Activated T-cell treated with anti-CD3 and anti-CD28 coated beads for 4 hours (primary cell): ENCODE measurements around the gene PTGER1.

Experiments used
- DNase-seq: peaks from one replicate; pipeline ENCODE4 v3.0.0-alpha.2; 2020

PTGER1 gene

GRCh38 chr19:14441041-14441938, 33.9 kb downstream of the PTGER1 start:
- no peak for DNase-seq

GRCh38 chr19:14440049-14440448, 35.1 kb downstream of the PTGER1 start:
- peak; percentile 57 for DNase-seq

DNA sequence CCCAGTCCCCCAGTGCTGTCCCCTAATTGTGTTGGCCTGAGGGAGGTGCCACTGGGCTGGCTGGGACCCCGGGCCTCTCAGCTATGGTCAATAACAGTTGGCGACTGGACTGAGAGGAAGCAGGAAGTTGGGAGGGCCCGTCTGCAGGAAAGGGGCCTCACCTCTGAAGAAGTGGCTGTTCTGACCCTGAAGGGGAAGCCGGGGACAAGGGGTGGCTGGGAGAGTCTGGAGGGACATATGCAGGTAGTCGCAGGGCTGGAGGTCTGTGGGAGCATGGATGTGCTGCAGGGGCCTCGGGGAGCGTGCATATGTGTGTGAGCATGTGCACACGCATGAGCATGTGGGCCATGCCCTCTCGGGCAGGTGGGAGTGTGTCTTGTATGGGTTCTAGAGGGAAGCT, 36.1 kb downstream of the PTGER1 start:
- no peak for DNase-seq

- no peak for DNase-seq
Measured at GRCh38 chr19:14437578-14438140, 37.5 kb downstream of the PTGER1 start.

- DNase-seq: no peak
Measured at GRCh38 chr19:14435320-14436050, 39.7 kb downstream of the PTGER1 start.

- DNase-seq: no peak
Measured at GRCh38 chr19:14434543-14435319, 40.4 kb downstream of the PTGER1 start.

- DNase-seq: peak; percentile 63
Measured at GRCh38 chr19:14433554-14434501, 41.3 kb downstream of the PTGER1 start.

DNA sequence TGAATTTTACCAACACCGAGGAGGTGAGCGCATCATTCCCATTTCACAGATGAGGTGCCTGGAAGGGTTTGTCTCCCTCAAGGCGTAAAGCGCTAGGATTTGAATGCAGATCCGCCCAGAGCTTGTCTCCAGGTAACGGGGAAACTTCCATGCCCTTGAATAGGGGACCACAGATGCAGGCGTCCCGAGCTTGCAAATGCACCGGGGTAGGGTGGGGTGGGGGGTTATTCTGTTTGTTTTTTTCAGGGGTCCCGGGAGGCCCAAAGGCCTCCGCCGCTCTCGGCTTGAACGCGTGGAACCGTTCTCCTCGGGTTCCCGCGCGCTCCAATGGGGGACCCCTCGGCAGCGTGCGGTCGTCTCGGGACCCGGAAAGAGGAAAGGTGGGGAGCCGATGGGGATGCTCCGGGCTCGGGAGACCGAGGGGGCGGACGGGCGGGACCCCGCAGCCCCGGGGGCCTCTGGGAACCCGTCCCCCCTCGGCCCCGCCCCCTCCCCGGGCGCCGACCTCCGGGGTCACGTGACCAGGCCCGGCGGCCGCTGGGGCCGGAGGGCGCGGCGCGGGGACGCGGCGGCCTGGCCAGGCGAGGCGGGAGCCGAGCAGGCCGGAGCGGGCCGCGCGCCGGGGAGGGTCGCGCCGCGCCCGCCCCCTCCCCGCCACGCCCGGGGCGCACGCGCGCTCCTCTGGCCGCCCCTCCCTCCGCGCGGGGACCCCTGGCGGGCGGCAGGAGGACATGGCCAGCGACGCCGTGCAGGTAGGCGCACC, 42.2 kb downstream of the PTGER1 start, which contains the start of gene PKN1:
Gene PKN1 (plus strand): TSS at position 516 of the 763 bp plus-strand sequence. CDS start 216 bp downstream, at position 732.
- no peak for DNase-seq

GRCh38 chr19:14430712-14431111, 44.4 kb downstream of the PTGER1 start:
- DNase-seq: no peak

DNA sequence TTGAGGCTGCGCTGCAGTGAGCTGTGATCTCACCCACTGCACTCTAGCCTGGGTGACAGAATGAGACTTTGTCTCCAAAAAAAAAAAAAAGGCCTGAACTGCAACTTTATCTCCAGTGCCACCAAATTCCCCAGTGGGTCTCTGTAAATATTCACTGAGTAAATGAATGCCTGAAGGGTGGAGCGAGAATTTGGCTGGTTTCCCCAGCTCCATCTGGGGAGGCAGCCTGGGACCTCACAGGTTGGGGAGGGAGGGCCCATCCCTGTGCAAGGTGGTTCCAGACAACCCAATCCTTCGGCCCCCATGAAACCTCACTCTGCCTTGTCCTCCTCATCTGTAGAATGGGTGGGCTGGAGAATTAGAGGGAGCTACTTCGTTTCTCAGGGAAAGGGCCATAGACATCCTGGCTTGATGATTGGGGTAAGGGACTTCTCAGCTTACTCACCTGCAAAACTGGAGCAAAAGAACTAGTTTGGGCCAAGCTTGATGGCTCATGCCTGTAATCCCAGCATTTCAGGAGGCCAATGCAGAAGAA, 46.2 kb downstream of the PTGER1 start:
- no peak for DNase-seq

DNA sequence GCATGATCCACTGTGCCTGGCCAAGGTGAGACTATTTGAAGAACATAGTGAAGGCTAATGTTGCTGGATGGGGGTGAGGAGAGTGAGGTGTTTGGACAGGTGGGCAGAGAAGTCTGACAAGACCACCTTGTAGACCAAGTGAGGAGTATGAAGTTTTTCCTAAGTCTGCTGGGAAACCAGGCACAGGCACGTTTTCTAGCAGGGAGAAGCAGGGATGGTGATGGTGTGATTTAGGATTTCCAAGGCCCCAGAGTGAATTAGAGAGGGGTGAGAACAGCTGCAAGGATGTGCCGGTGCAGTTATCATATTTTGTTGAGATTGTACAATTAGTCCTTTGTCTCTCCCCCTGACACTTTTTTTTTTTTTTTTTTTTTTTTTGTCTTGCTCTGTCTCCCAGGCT, 47.7 kb downstream of the PTGER1 start:
- DNase-seq: no peak

GRCh38 chr19:14425696-14426138, 49.4 kb downstream of the PTGER1 start:
- no peak for DNase-seq
